Endometrial microvascular endothelial cells (primary cell): Measurements from ENCODE around the gene CHI3L1. TPM values are rescaled to one million over a fixed set of nuclear protein-coding genes. Genes with fewer than 3 reads are reported as not detected.

Experiments
- in situ Hi-C: cut with HindIII; loops from 2 replicates; pipeline ENCODE4 v1.10.0; 2017; ENCODE audit warnings: low sequenced_read_pairs, low pct_unique_long_range_greater_than_20kb; ENCODE audit errors: inconsistent ontology term
- total RNA-seq: library from RNA; depleted of rRNA; stranded (reverse); fragments of >200 nt; gene quantifications from one replicate; pipeline ENCODE4 v1.2.3, GENCODE V29; 2015; ENCODE audit errors: inconsistent ontology term

The CHI3L1 gene
- total RNA-seq, 1 donor from 2014 or later, result not detected

DNA sequence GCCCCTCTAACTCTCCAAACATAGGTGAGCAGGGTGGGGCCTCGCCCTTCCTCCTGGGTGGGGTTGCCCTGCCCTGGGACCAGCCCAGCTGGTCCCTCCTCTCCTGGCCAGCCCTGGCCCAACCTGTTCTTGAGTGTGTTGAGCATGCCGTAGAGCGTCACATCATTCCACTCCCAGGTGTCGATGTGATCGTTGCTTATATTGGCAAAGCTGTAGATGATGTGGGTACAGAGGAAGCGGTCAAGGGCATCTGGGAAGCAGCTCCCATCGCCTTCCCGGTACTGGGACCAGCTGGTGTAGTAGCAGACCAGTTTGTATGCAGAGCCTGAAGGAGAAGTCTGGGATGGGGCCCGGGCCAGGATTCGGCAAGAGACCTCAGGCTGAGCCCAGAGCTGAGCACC is 1.4 kb downstream of the CHI3L1 start:
- in situ Hi-C loops, result no loop called here

DNA sequence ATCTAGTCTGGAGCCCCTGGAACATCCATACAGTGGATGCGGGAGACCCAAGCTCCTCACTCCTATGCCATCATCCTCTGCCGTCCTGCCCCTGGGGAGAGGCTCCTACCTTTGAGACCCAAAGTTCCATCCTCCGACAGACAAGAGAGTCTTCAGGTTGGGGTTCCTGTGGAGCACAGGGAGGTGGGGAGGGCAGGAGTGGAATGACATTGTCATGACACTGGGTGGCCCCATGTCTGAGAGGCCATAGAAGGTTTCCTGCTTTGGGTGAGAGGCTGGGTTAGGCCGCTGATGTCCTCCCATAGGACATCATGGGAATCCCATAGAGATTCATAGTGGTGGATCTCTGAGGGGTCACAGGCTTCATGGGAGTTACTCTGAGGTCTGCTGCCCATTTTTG is 2.0 kb downstream of the CHI3L1 start:
- in situ Hi-C loops, result no loop called here

DNA sequence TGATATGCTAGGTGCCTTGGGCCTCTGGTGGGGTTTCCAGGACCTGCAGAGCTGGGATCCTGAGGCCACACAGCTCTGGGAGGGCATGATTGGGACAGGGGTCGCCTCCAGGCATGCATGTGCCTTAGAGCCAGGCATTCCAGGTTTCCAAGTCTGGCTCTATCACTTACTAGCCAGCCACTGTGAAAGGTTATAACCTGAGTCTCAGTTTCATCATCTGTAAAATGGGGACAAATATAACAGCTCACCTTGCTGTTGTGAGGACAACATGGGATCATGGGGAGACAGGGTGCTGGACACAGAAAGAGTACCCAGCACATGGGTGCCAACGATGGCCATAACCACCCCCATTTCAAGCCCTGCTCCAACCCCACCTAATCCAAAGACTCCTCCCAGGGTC is 2.7 kb downstream of the CHI3L1 start:
- in situ Hi-C loops, result no loop called here

DNA sequence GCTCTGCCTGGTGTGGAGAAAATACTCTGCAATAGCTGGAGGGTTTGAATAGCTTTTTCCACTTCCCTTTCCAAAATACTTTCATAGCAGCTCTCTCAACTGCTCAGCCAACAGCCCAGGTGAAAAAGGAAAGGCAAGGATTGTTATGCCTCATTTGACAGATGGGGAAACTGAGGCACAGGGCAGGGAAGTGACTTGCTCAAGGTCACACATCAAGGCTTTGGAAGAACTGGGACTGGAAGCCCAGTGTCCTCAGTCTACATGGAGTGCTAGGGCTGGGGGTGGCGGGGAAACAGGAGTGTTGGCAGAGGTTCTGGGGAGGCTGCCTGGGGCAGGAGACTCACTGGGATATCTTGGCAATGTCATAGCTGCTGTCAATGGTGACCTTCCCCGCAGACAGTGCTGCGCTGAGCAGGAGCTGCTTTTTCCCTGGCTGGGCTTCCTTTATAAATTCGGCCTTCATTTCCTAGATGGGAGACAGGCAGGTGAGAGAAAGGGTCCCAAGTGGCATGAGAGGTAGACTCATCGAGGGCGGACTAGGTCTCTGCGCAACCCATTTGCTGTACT is 4.0 kb downstream of the CHI3L1 start:
- in situ Hi-C loops, result no loop called here

DNA sequence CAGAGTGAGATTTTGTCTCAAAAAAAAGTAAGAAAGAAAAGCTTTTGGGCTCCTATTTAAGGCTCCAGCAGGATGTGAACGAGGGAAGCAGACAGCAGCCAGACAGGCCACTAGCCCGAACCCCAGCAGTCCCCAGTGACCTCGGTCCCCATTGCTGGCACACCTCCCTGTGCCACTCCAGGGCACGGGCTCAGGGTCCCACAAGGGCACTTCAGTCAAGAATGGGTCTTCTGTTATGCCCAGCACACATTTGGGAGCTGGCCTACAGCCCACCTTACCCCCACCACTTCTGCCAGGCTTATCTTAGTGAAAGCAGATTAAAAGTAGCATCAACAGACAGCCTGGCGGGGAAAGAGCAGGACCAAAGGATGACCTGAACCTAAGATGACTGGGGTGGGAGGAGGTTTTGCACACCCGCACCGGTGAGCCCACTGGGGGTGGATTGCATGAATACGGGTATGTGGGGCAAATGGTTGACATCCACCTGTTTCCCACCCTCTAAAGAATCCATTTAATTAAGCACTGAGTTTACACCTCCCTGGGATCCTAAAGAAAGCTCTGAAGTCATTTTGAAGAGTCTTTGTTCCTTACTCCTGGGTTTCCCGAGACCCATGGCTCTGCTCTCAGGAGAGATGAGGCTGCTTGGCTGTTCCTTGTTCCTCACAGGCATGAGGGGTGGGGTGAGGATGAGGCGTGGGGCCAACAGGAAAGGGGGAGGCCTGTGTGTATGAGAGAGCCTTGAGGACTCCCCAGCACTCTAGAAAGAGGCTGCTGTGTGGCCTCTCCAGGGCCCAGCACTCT is 4.7 kb downstream of the CHI3L1 start:
- in situ Hi-C loops, result no loop called here

DNA sequence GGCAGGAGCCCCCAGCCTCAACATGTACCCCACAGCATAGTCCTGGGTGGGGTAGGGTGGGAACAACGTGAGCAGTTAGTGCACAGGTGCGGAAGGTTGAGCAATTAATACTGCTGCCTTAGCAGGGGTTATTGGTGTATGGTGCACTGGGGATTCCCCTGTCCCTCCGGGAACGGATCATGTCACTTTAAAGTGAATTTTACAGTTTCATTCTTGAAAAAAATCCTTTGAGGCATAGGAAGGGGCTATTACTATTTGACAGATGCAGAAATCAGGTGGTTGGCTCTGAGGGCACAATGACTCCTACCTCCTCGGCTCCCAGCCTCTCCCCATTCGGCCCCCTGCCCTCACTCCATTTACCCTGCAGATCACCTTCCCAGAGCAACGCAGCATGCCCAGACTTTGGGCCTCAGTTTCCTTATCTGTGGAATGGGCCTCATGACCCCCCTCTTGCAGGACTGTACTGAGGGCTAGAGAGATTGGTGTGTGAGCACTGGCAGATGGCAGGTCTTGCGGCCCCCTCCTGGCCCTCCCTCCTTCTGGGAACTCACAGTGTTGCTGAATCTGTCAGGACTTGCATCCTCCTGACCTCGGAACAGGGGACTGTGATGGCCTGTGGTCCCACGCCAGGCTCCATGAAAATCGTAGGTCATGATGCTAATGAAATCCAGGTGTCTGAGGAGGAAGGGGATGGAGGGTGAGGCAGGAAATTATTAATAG is 5.7 kb downstream of the CHI3L1 start:
- in situ Hi-C loops, result no loop called here

DNA sequence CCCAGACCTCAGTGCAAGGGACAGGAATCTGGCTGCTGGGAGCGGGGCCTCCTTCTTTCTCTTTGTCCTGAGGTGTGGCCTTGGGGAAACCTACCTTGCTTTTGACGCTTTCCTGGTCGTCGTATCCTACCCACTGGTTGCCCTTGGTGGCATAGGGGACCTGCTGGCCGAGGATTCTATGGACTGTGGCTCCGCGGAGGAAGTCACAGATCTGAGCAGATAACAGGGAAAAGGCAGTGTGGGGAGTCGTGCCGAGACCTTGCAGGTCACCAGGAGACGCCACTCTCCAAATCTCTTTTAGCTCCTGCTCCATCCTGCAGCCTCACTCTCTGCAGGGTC is 6.9 kb downstream of the CHI3L1 start:
- in situ Hi-C loops, result no loop called here

DNA sequence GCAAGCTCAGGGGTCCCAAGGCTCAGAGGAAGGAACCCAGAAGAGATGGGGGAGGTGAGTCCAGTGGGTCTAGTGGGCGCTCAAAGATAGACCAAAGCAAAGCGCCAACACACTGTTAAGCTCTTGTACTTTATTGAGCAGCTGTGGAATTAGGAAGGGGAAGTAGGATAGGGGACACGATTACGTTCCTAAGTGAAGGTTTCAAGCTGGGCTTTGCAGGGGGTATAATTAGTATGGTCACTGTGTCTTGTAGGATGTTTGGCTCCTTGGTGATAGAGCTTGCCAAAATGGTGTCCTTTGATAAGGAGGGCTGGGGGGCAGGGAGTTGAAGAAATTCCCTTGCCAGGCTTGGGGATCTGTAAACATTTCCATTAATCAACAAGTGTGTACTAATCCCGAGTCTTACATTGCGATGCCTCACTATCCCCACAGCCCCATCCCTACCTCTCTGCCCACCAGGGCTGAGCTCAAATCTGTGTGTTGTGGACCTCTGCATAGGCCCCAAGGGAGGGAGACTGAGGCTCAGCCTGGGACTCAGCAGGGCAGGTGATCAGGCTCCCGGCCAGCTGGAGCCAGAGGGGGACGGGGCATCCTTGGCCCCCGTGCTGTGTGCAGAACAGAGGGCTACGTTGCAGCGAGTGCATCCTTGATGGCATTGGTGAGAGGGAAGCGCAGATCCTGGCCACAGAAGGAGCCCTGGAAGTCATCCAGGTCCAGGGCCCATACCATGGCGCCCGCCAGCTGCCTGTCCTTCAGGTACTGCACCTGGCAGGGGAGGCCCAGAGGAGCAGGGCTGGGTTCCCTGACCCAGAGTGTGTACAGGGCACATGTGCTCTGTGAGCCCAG is 7.5 kb downstream of the CHI3L1 start:
- in situ Hi-C loops, result no loop called here

DNA sequence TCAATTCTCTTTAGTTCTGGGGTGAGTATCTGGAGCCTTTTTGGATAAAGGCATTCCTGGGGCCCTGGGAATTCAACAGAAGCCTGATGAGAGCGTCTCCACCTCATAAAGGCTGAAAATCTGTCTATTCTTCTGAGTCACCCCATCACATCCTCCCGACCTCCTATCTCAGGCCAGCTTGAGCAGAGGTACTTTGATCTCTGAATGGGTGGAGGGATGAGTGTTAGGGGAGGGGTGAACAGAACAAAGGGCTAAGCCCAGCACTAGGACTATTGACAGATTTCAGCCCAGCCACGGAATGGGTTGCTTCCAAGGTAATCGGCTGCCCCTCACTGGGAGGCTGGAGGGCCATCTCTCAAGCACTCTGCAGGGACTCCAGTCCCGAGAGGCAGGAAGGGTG is 8.4 kb downstream of the CHI3L1 start:
- in situ Hi-C loops, result no loop called here

DNA sequence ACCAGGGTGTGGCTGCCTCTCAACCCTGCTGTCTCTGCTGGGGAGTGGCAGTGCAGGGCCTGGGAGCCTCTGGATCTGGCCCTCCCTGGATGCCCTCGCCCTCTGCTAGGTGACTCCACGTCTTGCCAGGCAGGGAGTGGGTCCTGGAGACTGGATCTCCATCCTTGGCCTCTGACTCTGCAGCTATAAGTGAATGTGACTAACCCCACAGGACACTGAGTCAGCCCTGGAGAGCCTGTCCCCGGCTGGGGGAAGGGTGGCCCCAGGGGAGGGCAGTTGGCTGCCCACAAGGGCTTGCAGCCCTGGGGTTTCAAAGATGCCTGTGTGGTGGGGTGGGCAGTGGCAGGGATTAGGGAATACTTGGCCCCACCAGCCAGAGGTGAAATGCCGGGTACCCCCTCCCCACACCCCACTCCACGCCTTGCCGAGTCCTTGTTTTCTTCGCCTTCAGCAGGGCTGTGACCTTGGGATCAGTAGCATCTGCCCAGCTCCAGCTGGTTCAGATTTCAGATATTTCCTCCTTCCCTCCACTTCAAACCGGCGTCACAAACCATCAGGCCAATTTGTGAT is 8.9 kb downstream of the CHI3L1 start:
- in situ Hi-C loops, result no loop called here

DNA sequence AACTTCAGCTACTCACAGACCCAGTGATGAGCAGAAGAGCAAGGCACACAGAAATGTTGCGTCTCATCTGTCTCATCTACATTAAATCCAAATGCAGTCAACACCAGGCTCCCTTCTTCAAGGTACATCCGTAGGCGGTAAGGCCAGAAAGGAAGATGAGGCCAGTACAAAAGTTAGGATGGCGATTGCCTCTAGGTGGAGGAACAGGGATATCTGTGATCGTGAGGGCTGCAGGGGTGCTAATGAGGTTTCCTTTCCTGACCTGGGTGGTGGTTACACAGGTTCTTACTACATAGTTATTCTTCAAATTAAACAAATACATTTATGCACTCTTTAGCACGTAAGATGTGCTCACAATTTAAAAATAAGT is 9.5 kb downstream of the CHI3L1 start:
- in situ Hi-C loops, result no loop called here

DNA sequence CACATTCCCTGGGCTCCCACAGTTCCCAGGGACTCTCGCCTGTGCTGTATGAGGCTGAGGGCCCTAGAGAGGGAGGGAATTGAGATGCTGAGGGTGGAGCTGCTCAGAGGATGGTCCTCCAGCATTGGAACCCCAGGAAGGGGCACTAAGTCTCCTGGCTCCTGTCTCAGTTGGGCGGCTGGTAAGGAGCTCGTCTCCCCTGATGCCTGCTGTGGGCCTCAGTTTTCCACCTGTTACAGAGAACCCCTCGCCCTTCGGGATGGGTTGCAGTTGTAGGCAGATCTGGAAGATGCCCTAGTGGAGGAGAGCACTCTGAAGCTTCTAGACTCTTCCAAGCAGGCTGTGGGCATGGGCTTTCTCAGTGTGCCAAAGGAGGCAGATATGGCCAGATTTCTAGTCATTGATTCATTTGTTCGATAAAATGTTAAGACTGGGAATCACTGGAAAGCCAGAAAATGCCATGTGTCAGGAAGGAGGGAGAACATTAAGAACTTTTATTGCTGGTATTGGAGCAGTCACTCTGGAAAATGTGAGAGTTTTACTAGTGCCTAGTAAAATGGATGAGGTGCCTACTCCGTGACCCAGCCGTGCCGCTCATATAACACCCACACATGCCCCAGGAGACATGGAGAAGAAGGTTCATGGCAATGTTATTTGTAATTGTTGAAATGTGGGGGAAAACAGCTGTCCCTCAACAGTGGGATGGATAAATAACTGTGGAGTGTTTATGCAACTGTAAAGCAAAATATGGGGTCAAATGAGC is 10.1 kb downstream of the CHI3L1 start:
- in situ Hi-C loops, result no loop called here

DNA sequence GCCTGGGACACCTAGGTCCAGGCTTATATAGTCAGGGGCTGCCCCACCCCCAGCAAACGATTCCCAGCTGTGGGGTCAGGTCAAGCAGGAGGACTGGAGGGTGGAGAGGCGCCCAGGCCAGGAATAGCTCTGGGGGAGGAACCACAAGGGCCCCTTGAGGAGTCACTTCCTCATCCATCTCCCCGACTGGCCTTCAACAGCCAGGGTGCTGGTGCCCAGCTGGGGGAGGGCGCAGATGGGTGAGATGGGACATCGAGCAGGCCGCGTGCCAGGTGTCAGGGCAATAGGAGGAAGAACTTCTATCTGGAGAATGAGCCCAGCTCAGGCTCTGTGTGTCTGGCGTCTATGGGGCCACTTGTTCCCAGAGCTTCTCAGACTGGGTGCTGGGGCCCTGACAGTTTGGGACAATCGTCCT is 10.7 kb downstream of the CHI3L1 start:
- in situ Hi-C loops, result no loop called here

DNA sequence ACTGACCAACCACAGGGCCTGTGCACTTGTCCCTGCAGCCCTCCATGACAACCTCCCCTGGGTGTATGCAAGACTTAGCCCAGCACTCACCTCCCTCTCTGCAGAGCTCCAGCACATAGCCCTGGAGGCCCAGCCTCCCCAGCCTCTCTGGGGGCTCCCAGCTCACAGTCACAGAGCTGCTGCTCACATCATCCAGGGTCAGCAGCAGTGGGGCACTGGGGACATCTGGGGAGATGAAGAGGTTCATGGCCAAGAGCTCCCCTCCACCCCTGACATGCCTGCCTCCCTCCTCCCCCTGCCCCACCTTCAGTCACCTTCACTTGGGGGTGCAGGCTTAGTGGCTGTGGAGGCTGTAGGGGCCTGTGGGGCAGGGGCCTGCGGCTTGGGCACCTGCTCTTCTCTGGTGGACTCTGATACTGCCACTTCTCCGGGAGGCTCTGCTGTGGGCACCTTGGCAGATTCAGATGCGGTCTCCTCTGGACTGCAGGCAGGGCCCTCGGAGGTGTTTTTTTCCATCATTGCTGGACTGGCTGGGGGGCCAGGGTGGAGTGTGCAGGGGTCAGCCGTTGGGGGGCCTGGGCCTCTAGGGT is 11.2 kb downstream of the CHI3L1 start, which contains the start of gene MYBPH:
Gene MYBPH (minus strand): TSS at position 590 of the 590 bp plus-strand sequence. CDS start 71 bp downstream, at position 519.
- in situ Hi-C loops, result no loop called here

DNA sequence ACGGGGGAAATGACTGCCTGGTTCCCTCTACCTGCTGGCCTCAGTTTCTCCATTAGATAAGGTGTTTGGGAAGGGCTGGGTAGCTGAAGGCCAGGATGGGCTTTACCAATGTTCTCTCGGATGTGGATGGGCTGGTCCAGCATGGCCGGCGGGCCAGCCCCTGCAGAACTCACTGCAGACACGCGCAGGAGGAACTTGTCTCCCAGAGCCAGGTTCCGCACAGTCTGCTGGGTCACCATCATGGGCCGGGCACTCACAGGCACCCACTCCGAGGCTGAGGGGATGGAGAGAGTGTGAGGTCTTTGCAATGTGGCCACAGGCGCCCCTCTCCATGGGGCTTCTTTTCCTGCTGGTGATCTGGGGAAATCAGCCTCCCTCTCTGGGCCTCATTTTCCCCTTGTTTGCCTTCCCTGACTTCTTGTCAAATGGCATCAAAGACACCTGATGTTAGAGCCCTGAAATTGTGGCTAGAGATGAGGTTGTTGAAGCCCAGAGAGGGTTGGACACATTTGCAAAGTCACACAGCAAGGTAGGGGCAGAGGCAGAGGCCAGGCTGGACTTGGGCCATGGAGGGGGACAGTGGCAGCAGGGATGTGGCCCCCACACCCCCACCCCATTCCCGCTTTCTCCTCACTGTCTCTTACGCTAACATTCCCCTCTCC is 12.0 kb downstream of the CHI3L1 start:
- in situ Hi-C loops, result no loop called here

DNA sequence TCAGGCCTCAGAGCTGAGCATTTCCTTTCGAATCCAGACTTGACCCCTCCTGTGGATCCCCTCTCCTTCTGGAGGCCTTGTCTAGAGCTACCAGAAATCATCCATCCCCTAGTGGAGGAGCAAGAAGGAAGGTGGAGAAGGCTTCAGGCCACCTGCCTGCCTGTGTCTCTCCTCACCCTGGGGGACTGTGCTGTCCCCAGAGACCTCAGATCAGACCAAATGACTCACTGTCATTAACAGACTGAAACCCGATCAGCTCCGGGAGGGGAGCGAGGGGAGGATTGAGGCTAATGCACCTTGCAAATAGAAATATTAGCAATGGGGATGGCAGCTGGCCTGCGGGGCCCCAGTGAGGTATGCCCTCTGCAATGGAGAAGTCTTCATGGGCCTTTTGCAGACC is 12.9 kb downstream of the CHI3L1 start:
- in situ Hi-C loops, result no loop called here

DNA sequence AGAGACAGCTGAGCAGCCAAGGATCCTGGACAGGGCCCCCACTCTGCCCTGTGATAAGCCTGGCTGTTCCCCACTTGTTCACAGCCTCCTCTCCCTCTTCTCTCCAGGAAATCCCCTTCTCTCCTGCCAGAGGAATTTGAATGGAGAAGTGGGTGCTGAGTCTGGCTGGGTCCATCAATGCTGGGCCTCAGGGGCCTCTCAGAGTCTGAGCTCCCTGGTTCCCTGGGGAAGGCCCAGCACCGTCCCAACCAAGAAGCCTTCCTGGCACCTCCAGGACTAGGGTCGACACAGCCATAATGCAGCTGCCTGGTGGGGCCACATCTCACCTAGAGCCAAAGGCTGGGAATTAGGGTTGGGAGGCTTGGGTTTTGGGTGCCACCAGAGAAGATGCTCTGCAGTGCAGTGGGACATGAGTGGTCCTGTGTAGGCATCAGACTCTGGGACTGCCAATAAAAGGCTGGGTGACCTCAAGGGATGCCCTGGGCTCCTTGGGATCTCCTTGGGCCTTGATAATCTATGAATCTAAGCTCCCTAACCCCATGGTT is 13.4 kb downstream of the CHI3L1 start:
- in situ Hi-C loops, result no loop called here
